Upper lobe of left lung (tissue), 6 donors: ENCODE measurements around the gene EXT2. TPM values are rescaled to one million over a fixed set of nuclear protein-coding genes. Genes with fewer than 3 reads are reported as not detected.

Experiments used
- ATAC-seq, 2 donors: fragments of 200-7000 bp; cut with Tn5 transposase; one replicate each; pipeline ENCODE4 v1.9.1; 2022; ENCODE audit warnings: mild to moderate bottlenecking in 2 of 2, moderate library complexity in 2 of 2; ENCODE audit not compliant: low FRiP score in 2 of 2
- DNase-seq, 2 donors: peaks; one replicate each; pipeline ENCODE4 v3.0.0-alpha.2; 2019 to 2020
- H3K27ac ChIP-seq, 4 donors: fragments of 200-600 bp; sonication (generic); one replicate each; pipeline ENCODE4 v1.5.1; 2016 to 2019
- H3K27me3 ChIP-seq, 4 donors: fragments of 200-600 bp; sonication (generic); one replicate each; pipeline ENCODE4 v1.5.1; 2017 to 2019
- H3K36me3 ChIP-seq, 4 donors: fragments of 200-600 bp; sonication (generic); one replicate each; pipeline ENCODE4 v1.5.1; 2016 to 2019
- H3K4me1 ChIP-seq, 4 donors: fragments of 200-600 bp; sonication (generic); one replicate each; pipeline ENCODE4 v1.5.1; 2018 to 2019
- H3K4me3 ChIP-seq, 4 donors: fragments of 200-600 bp; sonication (generic); one replicate each; pipeline ENCODE4 v1.5.1; 2017 to 2019; ENCODE audit warnings: mild to moderate bottlenecking in 2 of 4, moderate library complexity in 1 of 4
- H3K9me3 ChIP-seq, 4 donors: fragments of 200-600 bp; sonication (generic); one replicate each; pipeline ENCODE4 v1.5.1; 2018 to 2019
- CTCF ChIP-seq, 6 experiments: fragments of 450-650 bp in 4 of 6; fragments of 200-600 bp in 2 of 6; sonication (generic) in 2 of 6; IDR thresholded peaks; one replicate each; pipeline ENCODE4 v1.5.1; 2016 to 2019; ENCODE audit warnings: antibody characterized with exemption in 6 of 6
- EP300 ChIP-seq, 4 donors: sonication (generic); formaldehyde crosslinking; IDR thresholded peaks; one replicate each; pipeline ENCODE4 v1.5.1; 2017; ENCODE audit warnings: antibody characterized with exemption in 4 of 4, control low read depth in 2 of 4
- POLR2A ChIP-seq, 4 donors: fragments of 450-650 bp; IDR thresholded peaks; one replicate each; pipeline ENCODE4 v1.5.1; 2016 to 2017; ENCODE audit warnings: antibody characterized with exemption in 4 of 4, mild to moderate bottlenecking in 2 of 4
- POLR2AphosphoS5 ChIP-seq, 2 donors: sonication (generic); formaldehyde crosslinking; IDR thresholded peaks; one replicate each; pipeline ENCODE4 v1.5.1; 2017; ENCODE audit warnings: antibody characterized with exemption in 2 of 2
- WGBS, 2 donors: methylation state at CpG; one replicate each; pipeline ENCODE4 v1.1.5; 2017 to 2018; 5-methylcytosine and 5-hydroxymethylcytosine counted together
- total RNA-seq, 6 donors: library from RNA; depleted of rRNA in 4 of 6; stranded (reverse); fragments of >200 nt in 4 of 6; gene quantifications; one replicate each; pipeline versions ENCODE4 v1.1.0 to v1.2.1, GENCODE V29; 2016 to 2021
- donor health status: DM: no; HTN: no; CAD: no; lungs with moderate emphysema.
- donor health status: DM: no; HTN: yes; CAD: no; lungs with severe emphysema.

Gene EXT2
- total RNA-seq, 6 donors from 2014 or later = 45.3 to 64.0 (median 57.4) TPM

GRCh38 chr11:44288133-44288526 lies 192.7 kb downstream of the EXT2 start:
- DNase-seq (no peak), ATAC-seq (no peak)
- no peaks in the 10 kb centered on the region for H3K36me3 ChIP-seq
- WGBS, 2 donors = 80 to 93% methylated on average over 3 of the region's 3 CpGs
- no peaks in the 10 kb centered on the region for H3K9me3 ChIP-seq
- no peak overlapping the region for H3K4me3 ChIP-seq
- no peaks in the 10 kb centered on the region for H3K27me3 ChIP-seq
- H3K4me1 ChIP-seq = no peaks in the 10 kb centered on the region
- TF ChIP-seq POLR2A (IDR thresholded peaks at IDR 0.05) (no peak), POLR2AphosphoS5 (IDR thresholded peaks at IDR 0.05) (no peak), EP300 (IDR thresholded peaks at IDR 0.05) (no peak), CTCF (IDR thresholded peaks at IDR 0.05) (no peak)
- no peak overlapping the region for H3K27ac ChIP-seq

GRCh38 chr11:44290208-44290607 lies 194.7 kb downstream of the EXT2 start:
- H3K9me3 ChIP-seq = no peaks in the 10 kb centered on the region
- TF ChIP-seq POLR2A (IDR thresholded peaks at IDR 0.05) (no peak), EP300 (IDR thresholded peaks at IDR 0.05) (no peak), CTCF (IDR thresholded peaks at IDR 0.05) (no peak), POLR2AphosphoS5 (IDR thresholded peaks at IDR 0.05) (no peak)
- no peak for DNase-seq
- no peaks in the 10 kb centered on the region for H3K4me1 ChIP-seq
- WGBS, 2 donors = 46 to 75% methylated on average over 4 of the region's 4 CpGs
- no peak for ATAC-seq
- H3K27ac ChIP-seq = no peak overlapping the region
- H3K27me3 ChIP-seq = no peaks in the 10 kb centered on the region
- H3K36me3 ChIP-seq = no peaks in the 10 kb centered on the region
- no peak overlapping the region for H3K4me3 ChIP-seq

Other genes starting within 250 kb of the EXT2 start
- 10 to 100 TPM; 23.9 to 60.8 (median 27.6) TPM for gene ALKBH3, start 214.8 kb upstream of the EXT2 start, total RNA-seq
- gene C11orf96, start 153.0 kb upstream of the EXT2 start, total RNA-seq = 100 to 1,000 TPM in 4 of 6 donors, 10 to 100 TPM in 2; 83.2 to 255 (median 168) TPM
- not detected for gene ACCSL, start 47.7 kb upstream of the EXT2 start, total RNA-seq
- 100 to 1,000 TPM in 1 of 6 donors, 10 to 100 TPM in 5; 15.4 to 120 (median 34.0) TPM for gene ACCS, start 29.4 kb upstream of the EXT2 start, total RNA-seq
- gene ALX4, start 214.5 kb downstream of the EXT2 start, total RNA-seq = not detected